Measurements from ENCODE around the gene POTEB2. TPM values are rescaled to one million over a fixed set of nuclear protein-coding genes. Genes with fewer than 3 reads are reported as not detected.
"Not testable (repeated sequence)": the region's sequence is repeated elsewhere in the genome, so short reads cannot be mapped to it uniquely, and the experiment has no call there.

The POTEB2 gene
- not detected in 2 replicates for total RNA-seq (2014; rRNA removed; shearing (Covaris generic))

DNA sequence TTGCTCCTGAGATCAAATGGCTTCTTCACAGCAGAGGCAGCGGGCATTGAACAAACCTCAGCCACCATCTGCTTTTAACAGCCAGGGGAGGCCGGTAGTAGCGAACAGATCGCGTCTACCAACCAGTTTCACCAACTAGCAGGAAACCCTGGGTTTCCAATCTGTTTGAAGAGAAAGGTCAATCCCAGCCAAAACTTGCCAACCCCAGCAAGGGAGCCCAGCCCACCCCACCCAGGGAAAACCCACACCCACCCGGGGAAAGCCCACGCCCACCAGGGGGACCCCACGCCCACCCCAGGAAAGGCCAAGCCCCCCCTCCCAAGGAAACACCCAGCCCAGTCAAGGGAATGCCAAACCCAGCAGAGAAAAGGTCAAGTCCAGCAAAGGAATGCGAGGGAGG lies at the start of gene POTEB2:
TSS of gene POTEB2 (minus strand) at position 101 of the 400 bp plus-strand sequence. CDS start at position 68, 33 bp downstream.
- DNase-seq (ENCODE audit: low spot score): not testable (repeated sequence)

GRCh38 chr15:20879916-20880315 lies 13.8 kb upstream of the POTEB2 start:
- DNase-seq (ENCODE audit: low spot score): not testable (repeated sequence)

GRCh38 chr15:20878464-20878863 lies 12.3 kb upstream of the POTEB2 start:
- not testable (repeated sequence) for DNase-seq (ENCODE audit: low spot score)

DNA sequence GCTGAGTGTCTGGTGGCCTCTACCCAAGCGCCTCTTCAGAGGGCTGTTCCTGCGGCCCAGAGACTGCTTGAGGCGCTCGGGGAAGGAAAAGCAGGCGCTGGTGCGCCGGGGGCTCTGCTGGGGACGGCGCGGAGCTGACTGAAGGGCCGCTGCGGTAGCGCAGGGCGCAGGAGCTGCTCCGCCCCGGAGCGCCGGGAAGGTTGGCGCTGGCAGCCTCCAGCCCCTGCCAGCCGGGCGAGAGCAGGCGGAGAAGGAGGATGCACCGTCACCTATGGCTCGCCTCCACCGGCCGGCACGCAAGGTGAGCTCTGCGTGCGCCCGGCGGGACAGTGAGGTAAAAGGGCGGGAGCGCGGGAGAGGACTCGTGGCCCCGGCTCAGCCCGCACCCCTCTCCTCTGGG lies 11.7 kb upstream of the POTEB2 start:
- not testable (repeated sequence) for DNase-seq (ENCODE audit: low spot score)
